ENCODE results near the gene TMEM161B.

DNA sequence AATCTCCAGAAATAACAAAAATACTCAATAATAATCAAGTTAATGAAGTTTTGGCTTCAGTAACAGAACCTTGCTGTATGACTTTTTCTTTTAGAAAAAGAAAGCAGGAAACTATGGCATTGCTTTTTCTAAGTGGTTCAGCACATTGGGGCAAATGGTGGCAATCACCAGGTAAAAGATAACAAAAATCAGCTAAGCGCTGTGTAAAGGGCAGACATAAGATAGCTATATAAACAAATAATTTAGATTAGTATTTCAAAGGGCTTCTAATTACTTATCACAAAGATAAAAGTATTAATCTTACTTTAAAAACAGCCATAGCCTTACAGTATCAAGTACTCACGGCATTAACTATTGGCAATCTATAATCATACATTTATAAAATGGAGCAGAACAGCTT, 10.0 kb downstream of the TMEM161B start:
- TF ChIP-seq, protein P1, sequence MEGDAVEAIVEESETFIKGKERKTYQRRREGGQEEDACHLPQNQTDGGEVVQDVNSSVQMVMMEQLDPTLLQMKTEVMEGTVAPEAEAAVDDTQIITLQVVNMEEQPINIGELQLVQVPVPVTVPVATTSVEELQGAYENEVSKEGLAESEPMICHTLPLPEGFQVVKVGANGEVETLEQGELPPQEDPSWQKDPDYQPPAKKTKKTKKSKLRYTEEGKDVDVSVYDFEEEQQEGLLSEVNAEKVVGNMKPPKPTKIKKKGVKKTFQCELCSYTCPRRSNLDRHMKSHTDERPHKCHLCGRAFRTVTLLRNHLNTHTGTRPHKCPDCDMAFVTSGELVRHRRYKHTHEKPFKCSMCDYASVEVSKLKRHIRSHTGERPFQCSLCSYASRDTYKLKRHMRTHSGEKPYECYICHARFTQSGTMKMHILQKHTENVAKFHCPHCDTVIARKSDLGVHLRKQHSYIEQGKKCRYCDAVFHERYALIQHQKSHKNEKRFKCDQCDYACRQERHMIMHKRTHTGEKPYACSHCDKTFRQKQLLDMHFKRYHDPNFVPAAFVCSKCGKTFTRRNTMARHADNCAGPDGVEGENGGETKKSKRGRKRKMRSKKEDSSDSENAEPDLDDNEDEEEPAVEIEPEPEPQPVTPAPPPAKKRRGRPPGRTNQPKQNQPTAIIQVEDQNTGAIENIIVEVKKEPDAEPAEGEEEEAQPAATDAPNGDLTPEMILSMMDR (IDR thresholded peaks at IDR 0.05): no peak
- TF ChIP-seq POLR2A (IDR thresholded peaks at IDR 0.05): no peak
